HG03442 (cell line): Measurements from ENCODE around the gene DMKN.
"Not testable (repeated sequence)": the region's sequence is repeated elsewhere in the genome, so short reads cannot be mapped to it uniquely, and the experiment has no call there.

Experiments
- ATAC-seq: cut with Tn5 transposase; IDR thresholded peaks from one replicate; pipeline ENCODE4 v1.9.1; 2021; ENCODE audit warnings: mild to moderate bottlenecking, moderate library complexity; ENCODE audit not compliant: unreplicated experiment

DMKN gene

DNA sequence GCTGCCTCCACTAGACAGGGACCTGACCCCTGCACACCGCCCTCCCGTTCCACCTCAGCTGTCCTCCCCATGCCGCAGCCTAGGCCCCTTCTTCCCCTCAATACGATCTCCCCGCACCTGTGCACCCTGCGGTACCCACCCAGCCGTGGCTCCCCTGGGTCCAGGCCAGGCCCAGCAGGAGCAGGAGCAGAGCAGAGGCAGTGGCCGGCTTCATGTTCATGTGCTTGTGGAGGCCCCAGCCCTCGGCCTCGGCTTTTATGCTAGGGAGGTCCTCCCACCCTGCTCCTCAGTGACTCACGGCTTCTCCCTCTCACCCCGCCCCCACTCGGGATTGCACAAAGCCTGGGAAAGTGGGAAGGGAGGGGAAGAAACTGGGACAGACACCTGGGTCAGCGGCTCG is 11.8 kb downstream of the DMKN start:
- ATAC-seq = no peak

- no peak for ATAC-seq
These were observed 12.8 kb downstream of the DMKN start for GRCh38 chr19:35500611-35501010.

- no peak for ATAC-seq
These were observed 14.4 kb downstream of the DMKN start for GRCh38 chr19:35498984-35499527.

- ATAC-seq = no peak
These were observed 15.2 kb downstream of the DMKN start for GRCh38 chr19:35498220-35498619.

DNA sequence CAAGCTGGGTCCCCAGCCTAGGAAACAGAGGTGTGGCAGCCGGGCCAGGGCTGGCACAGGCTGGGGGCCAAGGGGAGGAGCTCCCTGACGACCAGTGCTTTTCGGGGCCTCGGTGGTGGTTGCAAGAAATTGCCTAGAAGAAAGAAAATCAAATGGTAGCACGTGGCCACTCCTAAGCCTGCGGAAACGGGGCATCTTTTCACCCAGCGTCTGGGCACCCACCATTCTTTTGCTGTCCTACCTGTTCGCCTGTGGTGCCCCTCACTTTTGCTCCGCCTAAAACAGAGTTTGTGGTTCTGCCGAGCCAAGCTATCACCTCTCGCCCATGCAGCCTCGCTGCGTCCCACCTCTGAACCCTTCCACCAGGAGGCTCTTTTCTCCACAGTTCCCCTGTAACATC is 16.0 kb downstream of the DMKN start:
- ATAC-seq = no peak

GRCh38 chr19:35495107-35496064 is 18.1 kb downstream of the DMKN start:
- ATAC-seq = no peak

GRCh38 chr19:35493971-35494370 is 19.5 kb downstream of the DMKN start:
- ATAC-seq = no peak

DNA sequence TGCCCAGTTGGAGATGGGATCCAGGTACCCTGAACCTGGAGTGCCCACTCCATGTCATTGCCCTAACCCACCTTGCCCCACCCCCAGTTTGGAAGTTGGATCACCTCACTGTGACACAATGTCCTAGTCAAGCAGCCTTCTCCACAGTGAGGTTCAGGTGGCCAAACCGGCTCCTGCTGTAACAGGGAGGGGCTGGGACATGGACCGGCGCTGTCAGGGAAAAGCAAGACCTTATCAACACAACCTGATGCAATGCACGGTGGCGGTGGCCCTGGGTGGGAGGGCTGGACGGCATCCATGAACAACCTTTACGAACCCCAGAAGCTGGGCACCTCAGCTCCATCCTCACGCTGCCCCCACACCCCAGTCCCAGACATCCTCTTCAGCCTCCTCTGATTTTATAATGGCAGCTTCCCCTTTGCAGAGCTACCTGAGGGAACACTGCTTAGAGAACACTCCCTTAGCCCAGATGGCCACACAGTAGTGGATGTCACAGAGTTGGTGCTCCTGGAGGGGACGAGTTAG is 21.6 kb downstream of the DMKN start:
- no peak for ATAC-seq

DNA sequence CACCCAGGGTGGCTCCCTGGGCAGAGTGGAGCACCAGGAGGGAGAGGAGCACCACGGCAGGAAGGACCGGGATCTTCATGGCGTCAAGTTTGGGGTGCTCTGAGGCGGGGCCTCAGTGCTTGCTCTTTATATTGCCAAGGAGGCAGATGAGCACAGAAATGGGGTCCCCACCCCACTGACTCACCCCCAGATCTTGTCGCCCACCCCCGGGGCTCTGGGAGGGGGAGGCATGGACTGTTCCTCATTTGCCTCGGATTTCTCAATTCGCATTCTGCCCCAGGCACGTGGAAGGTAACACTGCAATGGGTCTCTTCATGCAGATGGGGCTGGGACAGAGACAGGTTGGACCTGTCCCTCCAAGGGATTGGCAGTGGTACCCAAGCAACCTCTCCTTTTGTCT is 23.1 kb downstream of the DMKN start, which contains the start of gene KRTDAP:
Gene KRTDAP (minus strand): TSS at position 101 of the 400 bp plus-strand sequence. CDS start 22 bp downstream, at position 79.
- no peak for ATAC-seq

DNA sequence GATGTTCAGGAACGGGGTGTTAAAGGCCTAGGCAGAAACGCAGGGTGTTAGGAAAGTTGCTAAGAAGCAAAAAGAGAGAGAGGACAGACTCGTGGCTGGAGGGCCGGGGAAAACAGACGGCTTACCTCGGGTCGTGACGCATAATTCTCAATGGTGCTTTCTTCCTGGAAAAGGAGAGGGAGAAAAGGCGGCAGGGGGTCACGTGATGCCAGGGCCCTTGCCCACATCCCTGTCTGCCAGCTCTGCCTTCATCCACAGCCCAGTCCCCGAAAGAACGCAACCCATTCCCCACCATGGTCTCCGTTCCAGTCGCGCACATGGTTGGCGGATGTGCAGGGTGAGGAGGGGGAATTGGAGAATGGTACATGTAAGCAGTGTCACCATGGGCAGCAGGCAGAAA is 24.8 kb downstream of the DMKN start:
- ATAC-seq = no peak

GRCh38 chr19:35487656-35488182 is 25.7 kb downstream of the DMKN start:
- ATAC-seq = no peak

- ATAC-seq = no peak
These were observed 27.2 kb downstream of the DMKN start for GRCh38 chr19:35486268-35486708.

GRCh38 chr19:35484252-35485036 is 29.0 kb downstream of the DMKN start:
- peak; percentile 47 for ATAC-seq

DNA sequence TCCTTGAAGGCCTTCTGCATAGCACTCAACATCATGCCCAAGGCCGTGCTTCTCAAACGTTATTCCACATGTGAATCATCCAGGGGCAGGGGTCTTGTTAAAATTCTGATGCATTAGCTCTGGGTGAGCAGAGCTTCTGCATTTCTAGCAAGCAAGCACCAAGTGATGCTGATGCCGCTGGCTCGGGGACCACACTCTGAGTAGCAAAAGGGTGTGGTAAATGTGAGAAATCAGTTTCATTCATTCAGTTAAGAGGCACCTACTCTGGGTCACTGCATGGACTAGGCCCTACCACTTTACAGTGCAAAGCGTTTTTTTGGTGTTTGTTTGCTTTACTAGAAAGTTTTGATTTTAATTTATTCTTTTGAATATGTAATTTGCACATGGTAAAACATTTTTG is 30.4 kb downstream of the DMKN start:
- no peak for ATAC-seq

DNA sequence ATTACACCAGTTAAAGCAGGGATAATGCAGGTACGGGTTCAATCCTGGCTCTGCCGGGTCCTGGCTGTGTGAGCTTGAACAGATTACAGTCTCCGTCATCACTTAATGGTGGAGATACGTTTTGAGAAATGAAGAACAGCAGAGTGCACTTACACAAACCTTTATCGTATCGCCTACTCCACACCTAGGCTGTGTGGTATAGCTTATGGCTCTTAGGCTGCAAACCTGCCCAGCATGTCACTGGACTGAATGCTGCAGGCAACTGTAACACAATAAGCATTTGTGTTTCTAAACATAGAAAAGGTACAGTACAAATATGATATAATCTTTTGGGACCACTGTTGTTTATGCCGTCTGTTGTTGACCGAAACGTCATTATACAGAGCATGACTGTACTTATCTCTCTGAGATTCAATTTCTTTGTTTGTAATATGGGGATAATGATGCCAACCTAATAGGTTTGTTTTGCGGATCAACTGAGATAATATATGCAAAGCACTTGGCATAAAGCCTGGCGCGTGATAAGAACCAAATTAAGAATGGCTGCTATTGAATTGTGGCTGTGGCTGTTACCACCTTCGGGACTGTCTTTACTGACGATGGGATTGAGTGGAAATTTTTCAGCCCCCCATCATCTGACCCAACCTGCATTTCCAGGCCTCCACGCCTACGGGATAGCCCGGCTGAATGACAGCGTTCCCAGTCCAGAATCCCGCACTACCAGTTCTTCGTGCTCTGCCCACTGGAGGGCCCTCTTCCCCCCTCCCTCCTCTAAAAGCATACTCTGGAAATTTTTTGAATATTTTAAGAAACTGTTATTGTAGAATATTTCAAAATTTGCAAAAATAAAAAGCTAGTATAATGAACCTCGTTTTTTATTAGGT is 34.4 kb downstream of the DMKN start:
- ATAC-seq = no peak

DNA sequence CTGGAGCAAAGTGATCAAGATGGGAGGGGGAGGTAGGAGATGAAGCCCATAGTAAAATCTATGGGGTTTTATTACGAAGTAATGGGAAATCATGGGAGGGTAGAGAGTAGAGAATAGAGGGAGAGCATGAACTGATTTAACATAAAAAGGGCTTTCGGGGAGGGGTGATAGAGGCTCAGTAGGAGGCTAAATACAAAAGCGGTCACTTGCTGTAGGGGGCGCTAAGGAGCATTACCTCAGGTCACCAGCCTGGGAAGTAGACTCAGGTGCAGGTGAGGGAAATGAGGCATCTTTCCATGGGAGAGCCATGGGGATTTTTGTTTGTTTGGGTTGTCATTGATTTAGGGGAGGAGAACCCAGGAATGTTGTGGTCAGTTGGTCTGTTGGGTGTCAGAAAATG is 37.3 kb downstream of the DMKN start:
- ATAC-seq = no peak

DNA sequence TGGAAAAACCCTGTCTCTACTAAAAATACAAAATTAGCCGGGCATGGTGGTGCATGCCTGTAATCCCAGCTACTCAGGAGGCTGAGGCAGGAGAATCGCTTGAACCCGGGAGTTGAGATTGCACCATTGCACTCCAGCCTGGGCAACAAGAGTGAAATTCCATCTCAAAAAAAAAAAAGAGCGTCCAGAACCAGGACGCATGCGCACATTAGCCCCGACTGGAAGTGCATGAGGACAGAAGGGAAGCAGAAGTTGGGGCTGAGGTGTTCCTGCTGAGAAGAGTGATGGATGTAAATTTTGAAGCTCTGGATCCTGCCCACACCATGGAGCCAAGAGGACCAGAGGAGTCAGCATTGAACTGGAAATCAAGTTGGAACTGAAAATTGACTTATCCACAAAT is 38.9 kb downstream of the DMKN start:
- ATAC-seq = not testable (repeated sequence)

- ATAC-seq = no peak
These were observed 39.3 kb downstream of the DMKN start for GRCh38 chr19:35474104-35474503.

DNA sequence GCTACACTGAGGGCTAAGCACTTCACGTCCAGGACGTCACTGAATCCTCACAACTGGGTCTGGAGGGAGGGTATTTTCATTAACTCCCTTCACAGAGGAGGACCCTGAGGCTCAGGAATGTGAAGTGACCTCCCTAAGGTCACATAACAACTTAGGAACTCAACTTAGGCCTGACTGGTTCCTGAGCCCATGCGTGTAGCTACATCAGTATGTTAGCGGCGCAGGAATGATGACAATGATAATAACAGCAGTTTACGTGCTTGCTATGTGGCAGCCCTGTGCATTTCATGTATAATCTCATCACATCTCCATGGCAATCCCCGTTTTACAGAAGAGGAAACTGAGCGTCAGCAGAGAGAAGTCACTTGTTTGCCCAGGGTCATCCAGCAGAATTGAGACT is 41.5 kb downstream of the DMKN start:
- ATAC-seq = no peak

DNA sequence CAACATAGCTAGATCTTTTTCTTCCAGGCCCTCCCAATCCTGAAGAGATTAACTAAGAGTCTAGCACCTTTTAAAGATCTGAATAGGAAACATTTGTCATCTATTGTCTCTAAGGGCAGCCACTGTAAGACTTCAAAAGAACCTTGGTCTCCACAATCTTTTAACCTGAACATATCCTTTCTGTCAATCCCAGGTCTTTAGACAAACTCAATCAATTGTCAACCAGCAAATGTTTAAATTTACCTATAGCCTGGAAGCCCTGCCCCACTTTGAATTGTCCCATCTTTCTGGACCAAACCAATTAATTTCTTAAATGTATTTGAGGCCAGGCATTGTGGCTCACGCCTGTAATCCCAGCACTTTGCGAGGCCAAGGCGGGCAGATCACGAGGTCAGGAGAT is 42.4 kb downstream of the DMKN start:
- not testable (repeated sequence) for ATAC-seq
